ENCODE measurements around the gene LOC128125822.

The LOC128125822 gene

DNA sequence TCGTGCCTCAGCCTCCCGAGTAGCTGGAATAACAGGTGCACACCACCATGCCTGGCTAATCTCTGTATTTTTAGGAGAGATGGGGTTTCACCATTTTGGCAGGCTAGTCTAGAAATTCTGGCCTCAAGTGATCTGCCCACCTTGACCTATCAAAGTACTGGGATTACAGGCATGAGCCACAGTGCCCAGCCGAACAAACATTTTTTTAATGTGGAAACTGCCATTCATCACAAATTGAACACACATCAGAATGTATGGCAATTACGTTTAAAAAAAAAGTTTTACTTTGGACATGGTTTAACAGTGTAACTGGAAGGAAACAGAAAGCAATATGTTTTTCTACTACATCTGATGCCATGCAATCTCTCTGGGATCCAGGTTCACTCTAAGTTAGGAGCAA, 38.3 kb upstream of the LOC128125822 start:
- H3K4me3 ChIP-seq (ENCODE audit: low read depth, low read length) = no peak overlapping the region
- H3K27ac ChIP-seq (ENCODE audit: extremely low read depth, low read depth, low read length) = no peak overlapping the region
- H3K4me1 ChIP-seq (ENCODE audit: control insufficient read depth, insufficient read depth, low read length) = peaks cover 13% of the 10 kb centered on the region
- no peaks in the 10 kb centered on the region for H3K9me3 ChIP-seq (ENCODE audit: control insufficient read depth, insufficient read depth, low read depth, low read length)
- TF ChIP-seq ZNF558 (tag by site-specific recombination; IDR thresholded peaks at IDR 0.05) (no peak), ZNF670 (tag by site-specific recombination; IDR thresholded peaks at IDR 0.05; ENCODE audit: low read depth) (no peak), MYNN (tag by site-specific recombination; IDR thresholded peaks at IDR 0.05; ENCODE audit: borderline replicate concordance) (no peak), ZNF610 (tag by site-specific recombination; IDR thresholded peaks at IDR 0.05; ENCODE audit: borderline replicate concordance) (no peak), ZNF175 (tag by site-specific recombination; IDR thresholded peaks at IDR 0.05) (no peak), ZNF658 (tag by site-specific recombination; IDR thresholded peaks at IDR 0.05) (no peak), KLF9 (tag by site-specific recombination; IDR thresholded peaks at IDR 0.05; ENCODE audit: low read depth) (no peak)
- TF ChIP-seq, protein P1, sequence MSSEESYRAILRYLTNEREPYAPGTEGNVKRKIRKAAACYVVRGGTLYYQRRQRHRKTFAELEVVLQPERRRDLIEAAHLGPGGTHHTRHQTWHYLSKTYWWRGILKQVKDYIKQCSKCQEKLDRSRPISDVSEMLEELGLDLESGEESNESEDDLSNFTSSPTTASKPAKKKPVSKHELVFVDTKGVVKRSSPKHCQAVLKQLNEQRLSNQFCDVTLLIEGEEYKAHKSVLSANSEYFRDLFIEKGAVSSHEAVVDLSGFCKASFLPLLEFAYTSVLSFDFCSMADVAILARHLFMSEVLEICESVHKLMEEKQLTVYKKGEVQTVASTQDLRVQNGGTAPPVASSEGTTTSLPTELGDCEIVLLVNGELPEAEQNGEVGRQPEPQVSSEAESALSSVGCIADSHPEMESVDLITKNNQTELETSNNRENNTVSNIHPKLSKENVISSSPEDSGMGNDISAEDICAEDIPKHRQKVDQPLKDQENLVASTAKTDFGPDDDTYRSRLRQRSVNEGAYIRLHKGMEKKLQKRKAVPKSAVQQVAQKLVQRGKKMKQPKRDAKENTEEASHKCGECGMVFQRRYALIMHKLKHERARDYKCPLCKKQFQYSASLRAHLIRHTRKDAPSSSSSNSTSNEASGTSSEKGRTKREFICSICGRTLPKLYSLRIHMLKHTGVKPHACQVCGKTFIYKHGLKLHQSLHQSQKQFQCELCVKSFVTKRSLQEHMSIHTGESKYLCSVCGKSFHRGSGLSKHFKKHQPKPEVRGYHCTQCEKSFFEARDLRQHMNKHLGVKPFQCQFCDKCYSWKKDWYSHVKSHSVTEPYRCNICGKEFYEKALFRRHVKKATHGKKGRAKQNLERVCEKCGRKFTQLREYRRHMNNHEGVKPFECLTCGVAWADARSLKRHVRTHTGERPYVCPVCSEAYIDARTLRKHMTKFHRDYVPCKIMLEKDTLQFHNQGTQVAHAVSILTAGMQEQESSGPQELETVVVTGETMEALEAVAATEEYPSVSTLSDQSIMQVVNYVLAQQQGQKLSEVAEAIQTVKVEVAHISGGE (tag by site-specific recombination; conservative IDR thresholded peaks at IDR 0.05; ENCODE audit: low read depth) = no peak
- CTCF ChIA-PET = interaction anchor here (0.6 kb wide), 1 partner anchor 11 kb away, joined by 7 read pairs; no protein-coding TSS in a partner anchor
- H3K36me3 ChIP-seq (ENCODE audit: control insufficient read depth in 2 of 2, insufficient read depth in 1 of 2, low read length in 2 of 2) = no peaks in the 10 kb centered on the region
- POLR2A ChIA-PET = no interaction called here

DNA sequence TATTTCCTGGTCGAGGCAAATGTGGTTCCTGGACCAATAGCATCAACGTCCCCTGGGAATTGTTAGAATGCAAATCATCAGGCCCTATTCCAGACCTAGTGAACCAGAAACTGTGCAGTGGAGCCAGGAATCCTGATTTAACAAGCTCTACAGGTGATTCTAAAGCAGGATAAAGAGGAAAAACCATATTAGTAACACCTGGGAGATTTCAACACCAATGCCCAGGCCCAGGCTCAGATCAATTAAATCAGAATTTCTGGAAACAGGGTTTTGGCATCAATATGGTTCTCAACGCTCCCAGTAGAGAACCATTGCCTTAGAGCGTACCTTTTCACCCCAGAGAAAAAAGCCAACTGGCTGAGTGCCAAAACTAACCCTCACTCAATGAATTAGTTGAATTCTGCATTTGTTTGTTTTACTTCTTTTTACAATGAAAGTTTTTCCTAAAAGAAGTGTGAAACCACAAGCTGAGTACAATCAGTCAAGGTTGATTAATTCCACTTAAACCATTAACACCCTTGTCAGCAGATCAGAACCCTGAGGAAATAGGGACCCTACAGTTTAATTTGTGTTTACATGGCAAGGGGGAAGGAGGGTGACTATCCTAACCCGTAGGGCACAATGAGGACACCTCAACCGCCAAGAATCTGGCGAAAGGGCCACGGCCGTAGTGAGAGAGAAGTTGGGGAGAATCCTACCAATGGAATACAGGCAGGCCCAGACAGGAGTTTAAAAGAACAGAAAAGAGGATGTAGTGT, 34.9 kb upstream of the LOC128125822 start:
- CTCF ChIA-PET = interaction anchor here (0.9 to 1.7 kb wide), 3 partner anchors 36 to 185 kb away, joined by 3 to 5 read pairs (median 3); no protein-coding TSS in a partner anchor
- Histone ChIP-seq H3K4me1 (ENCODE audit: control insufficient read depth, insufficient read depth, low read length) (peaks cover 11% of the 10 kb centered on the region), H3K9me3 (ENCODE audit: control insufficient read depth, insufficient read depth, low read depth, low read length) (no peaks in the 10 kb centered on the region), H3K4me3 (ENCODE audit: low read depth, low read length) (no peak overlapping the region), H3K36me3 (ENCODE audit: control insufficient read depth in 2 of 2, insufficient read depth in 1 of 2, low read length in 2 of 2) (no peaks in the 10 kb centered on the region), H3K27ac (ENCODE audit: extremely low read depth, low read depth, low read length) (peak overlapping the region; percentile 28; the same call in 1 of the 2 replicates)
- POLR2A ChIA-PET = no interaction called here
- TF ChIP-seq ZNF585B (tag by site-specific recombination; IDR thresholded peaks at IDR 0.05) (peak; percentile 25; the same call in 1 of the 2 replicates), ZNF112 (tag by site-specific recombination; IDR thresholded peaks at IDR 0.05) (no peak), IKZF3 (tag by site-specific recombination; IDR thresholded peaks at IDR 0.05) (0 out of 2 replicates have a peak, but pooled peaks have one; percentile 33), ZNF561 (tag by site-specific recombination; IDR thresholded peaks at IDR 0.05; ENCODE audit: borderline replicate concordance) (peak; percentile 25; the same call in 1 of the 2 replicates), ZNF473 (tag by site-specific recombination; IDR thresholded peaks at IDR 0.05) (no peak), ZNF146 (tag by site-specific recombination; IDR thresholded peaks at IDR 0.05) (no peak), WT1 (tag by site-specific recombination; IDR thresholded peaks at IDR 0.05) (no peak), ZNF350 (tag by site-specific recombination; IDR thresholded peaks at IDR 0.05) (peak; percentile 65; the same call in 1 of the 2 replicates), ZNF843 (tag by site-specific recombination; IDR thresholded peaks at IDR 0.05) (peak; percentile 35; the same call in 1 of the 2 replicates), ZNF23 (tag by site-specific recombination; IDR thresholded peaks at IDR 0.05; ENCODE audit: borderline replicate concordance) (no peak), YY2 (tag by site-specific recombination; IDR thresholded peaks at IDR 0.05) (no peak), ZNF600 (tag by site-specific recombination; IDR thresholded peaks at IDR 0.05) (no peak), KLF10 (tag by site-specific recombination; IDR thresholded peaks at IDR 0.05) (peak; percentile 39; the same call in 1 of the 2 replicates), FEZF1 (tag by site-specific recombination; IDR thresholded peaks at IDR 0.05) (peak; percentile 45; the same call in 1 of the 2 replicates), ZNF792 (tag by site-specific recombination; IDR thresholded peaks at IDR 0.05) (no peak), MZF1 (tag by site-specific recombination; IDR thresholded peaks at IDR 0.05; ENCODE audit: borderline replicate concordance) (no peak), ZBTB1 (tag by site-specific recombination; IDR thresholded peaks at IDR 0.05) (no peak), ZNF670 (tag by site-specific recombination; IDR thresholded peaks at IDR 0.05; ENCODE audit: low read depth) (no peak), ZNF121 (tag by site-specific recombination; IDR thresholded peaks at IDR 0.05) (no peak), ZNF341 (tag by site-specific recombination; IDR thresholded peaks at IDR 0.05; ENCODE audit: low read depth) (no peak), OSR2 (tag by site-specific recombination; IDR thresholded peaks at IDR 0.05) (peak; percentile 72)
- TF ChIP-seq, protein P2, sequence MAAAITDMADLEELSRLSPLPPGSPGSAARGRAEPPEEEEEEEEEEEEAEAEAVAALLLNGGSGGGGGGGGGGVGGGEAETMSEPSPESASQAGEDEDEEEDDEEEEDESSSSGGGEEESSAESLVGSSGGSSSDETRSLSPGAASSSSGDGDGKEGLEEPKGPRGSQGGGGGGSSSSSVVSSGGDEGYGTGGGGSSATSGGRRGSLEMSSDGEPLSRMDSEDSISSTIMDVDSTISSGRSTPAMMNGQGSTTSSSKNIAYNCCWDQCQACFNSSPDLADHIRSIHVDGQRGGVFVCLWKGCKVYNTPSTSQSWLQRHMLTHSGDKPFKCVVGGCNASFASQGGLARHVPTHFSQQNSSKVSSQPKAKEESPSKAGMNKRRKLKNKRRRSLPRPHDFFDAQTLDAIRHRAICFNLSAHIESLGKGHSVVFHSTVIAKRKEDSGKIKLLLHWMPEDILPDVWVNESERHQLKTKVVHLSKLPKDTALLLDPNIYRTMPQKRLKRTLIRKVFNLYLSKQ (tag by site-specific recombination; IDR thresholded peaks at IDR 0.05; ENCODE audit: borderline replicate concordance) = no peak
- TF ChIP-seq, protein P3, sequence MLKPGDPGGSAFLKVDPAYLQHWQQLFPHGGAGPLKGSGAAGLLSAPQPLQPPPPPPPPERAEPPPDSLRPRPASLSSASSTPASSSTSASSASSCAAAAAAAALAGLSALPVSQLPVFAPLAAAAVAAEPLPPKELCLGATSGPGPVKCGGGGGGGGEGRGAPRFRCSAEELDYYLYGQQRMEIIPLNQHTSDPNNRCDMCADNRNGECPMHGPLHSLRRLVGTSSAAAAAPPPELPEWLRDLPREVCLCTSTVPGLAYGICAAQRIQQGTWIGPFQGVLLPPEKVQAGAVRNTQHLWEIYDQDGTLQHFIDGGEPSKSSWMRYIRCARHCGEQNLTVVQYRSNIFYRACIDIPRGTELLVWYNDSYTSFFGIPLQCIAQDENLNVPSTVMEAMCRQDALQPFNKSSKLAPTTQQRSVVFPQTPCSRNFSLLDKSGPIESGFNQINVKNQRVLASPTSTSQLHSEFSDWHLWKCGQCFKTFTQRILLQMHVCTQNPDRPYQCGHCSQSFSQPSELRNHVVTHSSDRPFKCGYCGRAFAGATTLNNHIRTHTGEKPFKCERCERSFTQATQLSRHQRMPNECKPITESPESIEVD (tag by site-specific recombination; IDR thresholded peaks at IDR 0.05) = peak; percentile 90
